Vagina (tissue), 2 donors: ENCODE results near the gene FBXO28.
A peak's percentile ranks its signal among the peaks of the same experiment; 100 is the strongest.

Source experiments
- POLR2A ChIP-seq, 2 donors: fragments of 450-650 bp; IDR thresholded peaks; one replicate each; pipeline ENCODE4 v1.6.1; 2017; ENCODE audit warnings: antibody characterized with exemption in 2 of 2, mild to moderate bottlenecking in 2 of 2, moderate library complexity in 2 of 2
- POLR2AphosphoS5 ChIP-seq, 2 donors: sonication (generic); formaldehyde crosslinking; IDR thresholded peaks; one replicate each; pipeline ENCODE4 v1.9.0; 2017; ENCODE audit warnings: antibody characterized with exemption in 2 of 2, mild to moderate bottlenecking in 2 of 2, low read depth in 1 of 2; ENCODE audit not compliant: insufficient read depth in 1 of 2
- TF ChIP-seq, protein P1 (sequence below), 3 experiments: fragments of 450-650 bp in 2 of 3; fragments of 200-600 bp in 1 of 3; sonication (generic) in 1 of 3; IDR thresholded peaks; one replicate each; pipeline ENCODE4 v1.5.1; 2017 to 2019; ENCODE audit warnings: antibody characterized with exemption in 3 of 3, mild to moderate bottlenecking in 2 of 3, moderate library complexity in 2 of 3

DNA sequence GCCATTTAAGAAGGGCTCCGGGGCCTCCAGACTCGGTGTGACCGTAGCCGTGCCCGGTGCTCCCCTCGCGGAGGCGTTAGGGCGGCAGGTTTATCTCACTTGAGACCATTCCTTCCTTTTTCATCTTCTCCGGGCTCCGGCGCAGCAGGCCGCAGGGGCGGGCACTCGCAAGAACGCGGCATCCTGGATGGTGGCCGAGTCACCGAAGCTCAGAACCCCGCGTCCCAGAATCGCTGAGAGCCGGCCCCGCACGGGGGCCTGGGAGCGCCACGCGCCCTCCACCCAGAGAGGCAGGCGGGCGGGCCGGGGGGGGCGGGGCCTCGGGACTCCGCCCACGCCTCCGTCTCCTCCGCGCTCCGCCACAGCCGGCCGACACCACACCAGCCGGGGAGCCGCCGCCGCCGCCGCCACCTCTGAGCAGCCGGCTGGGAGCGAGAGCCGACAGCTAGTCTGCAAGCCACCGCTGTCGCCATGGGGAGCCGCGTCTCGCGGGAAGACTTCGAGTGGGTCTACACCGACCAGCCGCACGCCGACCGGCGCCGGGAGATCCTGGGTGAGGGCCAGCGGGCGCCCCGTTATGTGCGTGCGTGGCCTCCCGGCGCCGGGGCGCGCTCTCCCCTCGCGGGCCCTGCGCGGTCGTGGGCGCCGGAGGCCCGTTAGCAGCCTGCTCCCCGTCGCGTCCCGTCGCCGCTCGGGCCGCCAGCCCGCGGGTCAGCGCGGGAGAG lies 69.1 kb downstream of the FBXO28 start, which contains the start of gene DEGS1:
- TF ChIP-seq, protein P1, sequence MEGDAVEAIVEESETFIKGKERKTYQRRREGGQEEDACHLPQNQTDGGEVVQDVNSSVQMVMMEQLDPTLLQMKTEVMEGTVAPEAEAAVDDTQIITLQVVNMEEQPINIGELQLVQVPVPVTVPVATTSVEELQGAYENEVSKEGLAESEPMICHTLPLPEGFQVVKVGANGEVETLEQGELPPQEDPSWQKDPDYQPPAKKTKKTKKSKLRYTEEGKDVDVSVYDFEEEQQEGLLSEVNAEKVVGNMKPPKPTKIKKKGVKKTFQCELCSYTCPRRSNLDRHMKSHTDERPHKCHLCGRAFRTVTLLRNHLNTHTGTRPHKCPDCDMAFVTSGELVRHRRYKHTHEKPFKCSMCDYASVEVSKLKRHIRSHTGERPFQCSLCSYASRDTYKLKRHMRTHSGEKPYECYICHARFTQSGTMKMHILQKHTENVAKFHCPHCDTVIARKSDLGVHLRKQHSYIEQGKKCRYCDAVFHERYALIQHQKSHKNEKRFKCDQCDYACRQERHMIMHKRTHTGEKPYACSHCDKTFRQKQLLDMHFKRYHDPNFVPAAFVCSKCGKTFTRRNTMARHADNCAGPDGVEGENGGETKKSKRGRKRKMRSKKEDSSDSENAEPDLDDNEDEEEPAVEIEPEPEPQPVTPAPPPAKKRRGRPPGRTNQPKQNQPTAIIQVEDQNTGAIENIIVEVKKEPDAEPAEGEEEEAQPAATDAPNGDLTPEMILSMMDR (IDR thresholded peaks at IDR 0.05) = no peak
- TF ChIP-seq POLR2A (IDR thresholded peaks at IDR 0.05) = peak; percentile 88 to 95
- peak in 1 of 2 donors; percentile 86 for TF ChIP-seq POLR2AphosphoS5 (IDR thresholded peaks at IDR 0.05; ENCODE audit: insufficient read depth in 1 of 2, low read depth in 1 of 2)
